GM19035 (cell line): ENCODE measurements around the gene BABAM1.
A peak's percentile ranks its signal among the peaks of the same experiment; 100 is the strongest.

Source experiments
- ATAC-seq: cut with Tn5 transposase; IDR thresholded peaks from one replicate; pipeline ENCODE4 v1.9.1; 2021; ENCODE audit not compliant: unreplicated experiment

Gene BABAM1

GRCh38 chr19:17266975-17267788 is at the start of gene BABAM1:
TSS of gene BABAM1 (plus strand) at chr19:17267443. CDS start at chr19:17268807, 1,364 bp downstream.
- peak; percentile 91 for ATAC-seq

DNA sequence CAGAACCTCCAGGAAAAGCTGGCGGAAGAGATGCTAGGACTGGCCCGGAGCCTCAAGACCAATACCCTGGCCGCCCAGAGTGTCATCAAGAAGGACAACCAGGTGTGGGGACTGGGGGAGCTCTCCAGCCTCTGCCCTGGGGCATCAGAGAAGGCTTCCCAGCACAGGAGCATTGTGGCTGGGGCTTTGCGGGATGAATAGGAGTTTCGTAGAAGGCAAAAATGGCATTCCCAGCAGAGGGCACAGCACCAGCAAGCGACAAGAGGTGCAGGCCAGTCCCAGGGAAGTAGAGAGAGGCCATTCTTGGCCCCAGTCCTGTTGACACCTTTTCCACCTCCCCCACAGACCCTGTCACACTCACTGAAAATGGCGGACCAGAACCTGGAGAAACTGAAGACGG is 48.0 kb upstream of the BABAM1 start:
- no peak for ATAC-seq

DNA sequence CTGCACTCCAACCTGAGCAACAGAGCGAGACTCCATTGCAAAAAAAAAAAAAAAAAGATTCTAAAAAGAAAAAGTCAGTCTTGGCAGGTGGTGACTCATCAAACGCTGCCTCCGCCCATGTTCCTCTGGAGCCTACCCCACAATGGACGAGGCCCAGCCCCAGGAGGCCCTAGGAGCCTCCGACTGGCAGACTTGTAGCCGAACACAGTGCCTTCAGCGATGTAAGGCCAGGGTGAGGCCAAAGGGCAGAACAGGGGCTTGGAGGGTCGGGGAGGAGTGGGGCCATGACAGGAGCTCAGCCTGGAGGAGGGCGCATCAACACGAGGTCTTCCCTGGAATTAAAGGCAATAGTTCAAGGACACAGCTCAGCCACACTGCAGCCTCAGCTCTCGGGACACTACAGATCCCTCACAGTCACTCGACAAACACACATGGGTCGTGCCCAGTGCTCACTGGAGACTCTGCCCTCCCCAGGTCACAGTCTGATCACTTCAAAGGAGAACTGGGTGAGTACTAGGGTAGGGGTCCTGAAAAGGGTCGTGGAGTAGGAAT is 47.0 kb upstream of the BABAM1 start:
- no peak for ATAC-seq

GRCh38 chr19:17225053-17225452 is 42.2 kb upstream of the BABAM1 start:
- ATAC-seq, result no peak

DNA sequence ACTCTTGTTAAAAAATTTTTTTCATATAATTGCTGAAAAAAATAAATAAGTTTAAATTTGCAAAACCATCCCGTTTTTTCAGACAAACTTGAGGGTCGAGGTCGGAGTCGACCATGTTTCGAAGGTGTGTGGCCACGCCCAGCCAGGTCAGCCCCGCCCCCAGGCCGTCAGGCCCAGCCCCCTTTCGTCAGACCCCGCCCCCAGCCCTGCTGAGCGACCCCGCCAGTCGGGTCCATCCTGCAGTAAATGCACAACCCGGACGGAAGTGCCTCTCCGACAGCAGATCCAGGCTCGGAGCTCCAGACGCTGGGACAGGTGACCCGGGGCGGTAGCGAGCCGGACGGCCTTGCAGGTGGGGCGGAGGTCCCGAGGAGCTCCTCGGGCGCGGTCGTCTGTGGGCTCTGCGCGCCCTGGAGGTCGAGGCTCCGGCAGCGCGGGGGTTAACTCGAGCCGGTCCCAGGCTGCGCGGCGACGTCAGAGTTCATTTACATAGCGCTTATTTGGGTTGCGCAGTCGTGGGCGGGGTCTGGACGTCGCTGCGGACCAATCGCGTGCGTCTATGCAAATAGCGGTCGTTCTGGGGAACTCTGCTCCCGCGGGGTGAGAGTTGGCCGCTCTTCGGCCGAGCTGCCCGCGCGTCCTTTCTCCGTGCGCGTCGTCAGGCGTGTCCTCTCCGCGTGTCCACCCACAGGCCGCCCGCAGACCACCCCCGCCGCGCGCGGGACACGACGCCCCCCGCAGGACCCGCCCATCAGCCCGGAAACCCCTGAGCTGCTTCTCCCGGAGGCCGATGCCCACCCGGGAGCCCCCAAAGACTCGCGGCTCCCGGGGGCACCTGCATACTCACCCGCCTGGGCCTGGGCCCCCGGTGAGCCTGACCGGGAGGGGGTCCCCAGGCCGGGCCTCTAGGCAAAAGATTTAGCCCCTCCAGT is 41.0 kb upstream of the BABAM1 start, which contains the start of gene OCEL1:
Gene OCEL1, plus strand, starts transcription at position 225 of the 932 bp plus-strand sequence. Its CDS starts 22 bp downstream, at position 247.
- peak; percentile 84 for ATAC-seq

- ATAC-seq, result no peak
Measured at GRCh38 chr19:17227798-17228367, 39.4 kb upstream of the BABAM1 start.

DNA sequence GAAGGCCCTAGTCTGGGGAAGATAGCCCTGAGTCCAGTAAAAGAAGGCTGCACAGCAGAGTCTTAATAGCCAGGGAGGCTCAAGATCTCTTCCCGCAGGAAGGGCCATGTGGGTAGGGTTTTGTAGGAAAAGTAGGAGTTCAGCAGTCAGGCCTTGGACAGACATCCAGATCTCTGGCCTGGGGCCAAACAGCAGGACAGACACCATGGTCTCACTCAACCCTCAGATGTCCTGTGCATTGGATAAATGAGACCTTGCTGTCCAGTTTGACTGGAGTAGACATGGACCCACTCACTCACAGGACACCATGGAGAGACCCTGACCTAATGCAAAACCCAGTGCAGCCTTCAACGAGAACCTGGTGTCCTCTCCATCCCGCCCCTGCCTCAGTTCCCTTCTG is 37.4 kb upstream of the BABAM1 start:
- ATAC-seq, result no peak

- ATAC-seq, result no peak
Measured at GRCh38 chr19:17232258-17232657, 35.0 kb upstream of the BABAM1 start.

- ATAC-seq, result peak; percentile 38
Measured at GRCh38 chr19:17234911-17235299, 32.3 kb upstream of the BABAM1 start.

DNA sequence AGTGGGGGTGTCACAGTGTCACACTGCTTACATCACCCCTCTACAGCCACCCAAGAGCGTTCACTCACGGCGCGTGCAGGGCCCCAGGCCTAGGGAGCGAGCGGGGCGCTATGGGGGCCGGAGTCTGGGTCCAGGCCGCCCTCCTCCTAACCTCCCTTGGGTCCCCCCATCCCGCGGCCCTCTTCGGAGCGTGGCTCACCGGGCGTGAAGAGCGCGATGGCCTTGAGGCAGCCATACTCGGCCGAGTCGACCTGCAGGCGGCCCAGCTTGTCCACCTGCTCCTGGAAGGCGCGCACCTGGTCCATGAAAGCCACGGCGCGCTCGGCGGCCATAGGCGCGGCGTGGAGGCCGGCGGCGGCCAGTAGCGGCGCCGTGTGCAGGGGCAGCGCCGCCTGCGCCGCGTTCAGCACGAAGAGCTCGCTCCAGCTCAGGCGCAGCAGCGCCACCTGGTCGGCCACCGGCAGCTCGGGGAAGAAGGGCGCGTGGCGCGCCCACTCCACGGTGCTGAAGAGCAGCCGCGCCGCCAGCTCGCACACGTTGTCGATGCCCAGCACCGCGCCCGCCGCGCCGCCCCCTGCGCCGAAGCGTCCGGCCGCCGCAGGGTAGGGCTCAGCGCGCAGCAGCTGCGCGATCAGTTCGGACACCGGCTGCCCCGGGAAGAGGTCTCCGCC is 31.8 kb upstream of the BABAM1 start:
- ATAC-seq, result peak; percentile 80

DNA sequence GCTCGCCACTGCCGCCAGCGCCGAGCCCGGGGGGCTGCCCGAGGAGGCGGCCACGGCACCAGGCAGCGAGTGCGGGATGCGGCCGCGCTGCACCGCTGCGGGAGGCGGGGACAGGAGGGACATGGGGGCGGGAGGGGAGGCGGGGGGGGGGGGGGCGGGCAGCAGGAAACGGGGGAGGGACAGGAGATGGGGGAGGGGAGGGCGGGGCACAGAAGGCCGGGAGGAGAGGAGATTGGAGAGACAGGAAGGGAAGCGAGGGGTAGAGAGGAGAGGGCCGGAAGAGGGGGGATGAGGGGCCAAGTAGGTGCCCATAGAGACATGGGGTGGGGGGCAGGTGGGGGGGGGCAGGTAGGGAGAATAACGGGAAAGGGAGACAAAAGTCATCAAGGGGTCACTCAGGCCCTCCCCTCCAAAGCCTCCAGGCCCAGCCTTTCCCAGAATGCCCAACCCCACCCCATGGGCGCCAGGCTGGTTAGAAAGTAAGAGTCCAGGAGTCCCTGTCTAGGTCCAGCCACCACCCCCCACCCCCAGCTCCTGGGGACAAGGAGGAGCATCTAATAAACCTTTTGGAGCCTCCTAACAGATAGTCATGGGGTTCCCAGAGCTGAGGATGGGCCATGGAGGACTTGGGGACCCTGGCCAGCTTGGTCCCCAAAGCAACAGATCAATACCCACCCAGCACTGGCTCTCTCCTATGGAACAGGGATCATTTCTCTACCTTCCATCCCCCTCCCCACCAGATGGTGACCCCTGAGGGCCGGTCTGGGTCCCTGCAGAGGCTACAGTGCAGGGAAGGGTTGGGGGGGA is 31.1 kb upstream of the BABAM1 start:
- peak; percentile 20 for ATAC-seq

DNA sequence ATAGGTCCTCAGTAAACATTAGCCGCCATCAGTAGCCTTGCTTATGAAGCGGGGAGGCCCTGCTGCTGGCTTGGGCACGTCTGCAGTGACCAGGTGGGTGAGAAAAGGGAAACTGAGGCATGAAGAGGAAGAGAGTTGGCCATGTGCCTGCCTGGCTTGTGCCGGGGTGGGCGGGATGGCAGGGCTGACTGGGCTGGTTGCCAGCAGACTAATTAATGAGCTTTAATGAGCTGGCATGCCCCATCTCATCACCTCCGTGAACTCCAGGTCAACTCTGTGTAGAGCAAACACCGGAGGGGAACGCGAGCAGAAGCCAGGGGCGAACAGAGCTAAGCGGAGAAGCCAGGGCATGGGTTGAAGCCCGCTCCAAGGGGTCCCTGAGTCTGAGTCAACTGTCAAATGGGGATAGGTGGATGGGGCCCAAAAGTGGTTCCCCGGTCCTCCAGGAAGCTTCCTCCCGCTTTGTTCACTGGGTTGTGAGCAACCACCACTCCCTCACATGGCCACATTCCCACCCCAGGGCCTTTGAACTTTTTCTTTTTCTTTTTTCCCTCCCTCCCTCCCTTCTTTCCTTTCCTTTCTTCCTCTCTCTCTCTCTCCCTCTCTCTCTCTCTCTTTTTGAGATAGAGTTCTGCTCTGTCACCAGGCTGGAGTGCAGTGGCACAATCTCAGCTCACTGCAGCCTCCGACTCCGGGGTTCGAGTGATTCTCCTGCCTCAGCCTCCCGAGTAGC is 30.3 kb upstream of the BABAM1 start:
- ATAC-seq, result no peak

GRCh38 chr19:17237747-17238706 is 29.2 kb upstream of the BABAM1 start:
- no peak for ATAC-seq

- no peak for ATAC-seq
Measured at GRCh38 chr19:17240062-17240752, 27.0 kb upstream of the BABAM1 start.

DNA sequence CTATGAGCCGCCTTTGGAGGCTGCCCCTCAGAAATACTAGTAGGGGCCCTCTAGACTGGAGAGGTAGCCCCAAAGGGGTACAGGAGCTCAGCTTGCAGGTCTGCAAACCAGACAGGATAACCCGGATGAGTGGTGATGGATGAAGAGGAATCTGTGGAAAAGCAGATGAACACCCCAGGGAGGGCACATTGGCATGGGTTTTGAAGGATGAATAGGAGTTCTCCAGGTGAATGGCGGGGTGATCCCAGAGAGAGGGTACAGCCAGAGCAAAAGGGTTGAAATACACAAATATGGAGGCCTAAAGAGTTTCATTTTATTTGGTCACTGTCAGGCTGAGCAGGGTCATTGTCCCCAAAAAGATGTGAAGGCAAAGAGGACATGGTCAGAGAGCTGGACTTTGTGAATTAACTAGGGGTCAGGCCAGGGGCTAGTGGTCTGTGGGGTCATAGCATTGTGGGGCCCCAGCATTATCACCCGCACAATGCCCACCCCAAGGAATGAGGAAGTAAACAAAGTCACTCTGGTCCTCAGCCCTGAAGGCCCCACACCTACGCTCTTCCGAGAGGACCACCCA is 26.3 kb upstream of the BABAM1 start:
- ATAC-seq, result no peak

GRCh38 chr19:17242431-17243208 is 24.6 kb upstream of the BABAM1 start:
- ATAC-seq, result no peak
